Activated CD8-positive, alpha-beta memory T cell treated with anti-CD3 and anti-CD28 coated beads, Interleukin-2, amount 50 U/mL, for 48 hours (primary cell): Measurements from ENCODE around the gene AGPAT1.
"Not testable (repeated sequence)": the region's sequence is repeated elsewhere in the genome, so short reads cannot be mapped to it uniquely, and the experiment has no call there.

Experiments
- DNase-seq: peaks from one replicate; pipeline ENCODE4 v3.0.0-alpha.2; 2020

The AGPAT1 gene

GRCh38 chr6:32198345-32198696, 22.4 kb upstream of the AGPAT1 start:
- no peak for DNase-seq

- DNase-seq: no peak
Measured at GRCh38 chr6:32196682-32197616, 21.1 kb upstream of the AGPAT1 start.

- peak; percentile 89 for DNase-seq
Measured at GRCh38 chr6:32195902-32196681, 20.2 kb upstream of the AGPAT1 start.

GRCh38 chr6:32195652-32195901, 19.7 kb upstream of the AGPAT1 start:
- DNase-seq: peak; percentile 100

- no peak for DNase-seq
Measured at GRCh38 chr6:32194825-32195651, 19.2 kb upstream of the AGPAT1 start.

GRCh38 chr6:32194388-32194787, 18.5 kb upstream of the AGPAT1 start:
- DNase-seq: no peak

- not testable (repeated sequence) for DNase-seq
Measured at GRCh38 chr6:32193096-32193495, 17.2 kb upstream of the AGPAT1 start.

GRCh38 chr6:32192608-32193039, 16.7 kb upstream of the AGPAT1 start, which contains the start of gene GPSM3:
GPSM3 (minus strand) TSS chr6:32192643; CDS start chr6:32192513, 130 bp downstream.
- DNase-seq: peak; percentile 67

- no peak for DNase-seq
Measured at GRCh38 chr6:32191696-32192607, 16.1 kb upstream of the AGPAT1 start.

GRCh38 chr6:32190911-32191677, 15.2 kb upstream of the AGPAT1 start:
- DNase-seq: no peak

GRCh38 chr6:32190054-32190851, 14.4 kb upstream of the AGPAT1 start, which contains the start of gene PBX2:
PBX2 (minus strand) TSS chr6:32190202; CDS start chr6:32189915, 287 bp downstream.
- peak; percentile 74 for DNase-seq

- DNase-seq: no peak
Measured at GRCh38 chr6:32189742-32190053, 13.8 kb upstream of the AGPAT1 start.

- DNase-seq: no peak
Measured at GRCh38 chr6:32189069-32189741, 13.3 kb upstream of the AGPAT1 start.

GRCh38 chr6:32188381-32189068, 12.6 kb upstream of the AGPAT1 start:
- DNase-seq: no peak

- DNase-seq: not testable (repeated sequence)
Measured at GRCh38 chr6:32187725-32188380, 12.0 kb upstream of the AGPAT1 start.

GRCh38 chr6:32187009-32187709, 11.3 kb upstream of the AGPAT1 start:
- no peak for DNase-seq

GRCh38 chr6:32186151-32186840, 10.4 kb upstream of the AGPAT1 start:
- not testable (repeated sequence) for DNase-seq
